Right lobe of liver (tissue), 6 donors: Measurements from ENCODE around the gene KCTD21. TPM values are rescaled to one million over a fixed set of nuclear protein-coding genes. Genes with fewer than 3 reads are reported as not detected.

Experiments used
- ATAC-seq, 4 donors: fragments of 200-7000 bp; cut with Tn5 transposase; one replicate each; pipeline ENCODE4 v1.9.1; 2020; ENCODE audit warnings: mild to moderate bottlenecking in 4 of 4, moderate library complexity in 4 of 4
- DNase-seq, 3 donors: peaks; one replicate each; pipeline ENCODE4 v3.0.0-alpha.2; 2020
- H3K27ac ChIP-seq, 3 donors: fragments of 200-600 bp; one replicate each; pipeline ENCODE4 v1.8.0; 2022
- H3K27me3 ChIP-seq, 2 donors: fragments of 200-600 bp; one replicate each; pipeline ENCODE4 v1.8.0; 2022
- H3K36me3 ChIP-seq, 4 donors: fragments of 200-600 bp; sonication (generic) in 1 of 4; one replicate each; pipeline versions ENCODE4 v1.5.1 to v1.8.0; 2017 to 2022; ENCODE audit warnings: control low read depth in 1 of 4
- H3K4me1 ChIP-seq, 4 donors: fragments of 200-600 bp; sonication (generic) in 1 of 4; one replicate each; pipeline versions ENCODE4 v1.5.1 to v1.8.0; 2017 to 2022; ENCODE audit warnings: control low read depth in 1 of 4
- H3K4me3 ChIP-seq, 3 donors: fragments of 200-600 bp; one replicate each; pipeline ENCODE4 v1.8.0; 2022
- H3K9me3 ChIP-seq, 4 donors: fragments of 200-600 bp; sonication (generic) in 1 of 4; one replicate each; pipeline versions ENCODE4 v1.5.1 to v1.8.0; 2017 to 2022; ENCODE audit warnings: control low read depth in 1 of 4
- POLR2A ChIP-seq: fragments of 450-650 bp; IDR thresholded peaks from one replicate; pipeline ENCODE4 v1.6.1; 2017; ENCODE audit warnings: antibody characterized with exemption, mild to moderate bottlenecking
- WGBS: methylation state at CpG from one replicate; pipeline ENCODE4 v1.1.6; 2018; ENCODE audit warnings: low coverage, low lambda C conversion rate; ENCODE audit not compliant: insufficient coverage; ENCODE audit errors: missing lambda C conversion rate; 5-methylcytosine and 5-hydroxymethylcytosine counted together
- intact Hi-C, 2 donors: fragments of 100-400 bp; cut with DNase I; formaldehyde crosslinking; loops; one replicate each; pipeline versions ENCODE4 v1.11.2 to v1.14.1; 2022
- total RNA-seq, 6 experiments: library from RNA; depleted of rRNA in 2 of 6; stranded (reverse); fragments of >200 nt in 2 of 6; fragmentation: NEBNext Ultra II Directional in 3 of 6; extraction: Animal tissue kit (Norgen Biotek cat#: 25700) in 3 of 6; gene quantifications; one replicate each; pipeline versions ENCODE4 v1.1.0 to v1.2.4, GENCODE V29; 2016 to 2023
- TF ChIP-seq, protein P1 (sequence below), 4 donors: fragments of 200-600 bp in 3 of 4; fragments of 450-650 bp in 1 of 4; IDR thresholded peaks; one replicate each; pipeline versions ENCODE4 v1.5.1 to v1.8.0; 2016 to 2022; ENCODE audit warnings: antibody characterized with exemption in 4 of 4, mild to moderate bottlenecking in 2 of 4
- donor health status: DM: no; HTN: yes; CAD: no.
- donor health status: DM: no; HTN: no; CAD: no.
- donor health status: DM: no; HTN: no; CAD: no.
- donor health status: DM: no; HTN: yes; CAD: no.
- donor health status: DM: no; HTN: yes; CAD: no.

KCTD21 gene
- total RNA-seq, 6 experiments from 2014 or later, result 9.6 to 15.6 (median 11.9) TPM

DNA sequence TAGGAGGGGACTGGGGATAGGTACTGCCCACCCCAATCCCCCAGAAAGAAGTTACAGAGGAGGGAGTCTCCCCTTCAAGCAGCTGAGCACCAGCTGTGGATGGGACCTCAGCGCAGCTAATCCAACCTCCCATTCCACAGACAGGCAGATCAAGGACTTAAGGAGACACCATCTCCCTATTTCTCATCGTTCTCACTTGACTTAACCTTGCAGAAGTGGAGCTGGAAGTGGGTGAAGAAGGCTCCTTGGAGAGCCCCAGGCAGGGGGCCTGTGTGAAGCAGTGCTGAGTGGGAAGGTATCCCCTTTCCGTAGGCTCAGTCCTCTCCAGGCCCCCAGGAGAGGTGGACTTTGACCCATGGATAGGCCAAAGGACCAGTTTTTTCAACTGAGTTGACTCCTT, 27.6 kb upstream of the KCTD21 start:
- H3K27ac ChIP-seq, result no peak overlapping the region
- WGBS, result 95% methylated on average over 2 of the region's 3 CpGs
- no peaks in the 10 kb centered on the region for H3K9me3 ChIP-seq
- H3K27me3 ChIP-seq, result no peaks in the 10 kb centered on the region
- H3K4me3 ChIP-seq, result no peak overlapping the region
- no peak for ATAC-seq
- H3K36me3 ChIP-seq, result peaks cover 0 to 19% (median 3%) of the 10 kb centered on the region in 4 donors
- intact Hi-C loops, result no loop called here
- H3K4me1 ChIP-seq, result no peaks in the 10 kb centered on the region
- DNase-seq, result peak in 1 of 3 donors; percentile 23
- no peak for TF ChIP-seq POLR2A
- TF ChIP-seq, protein P1, sequence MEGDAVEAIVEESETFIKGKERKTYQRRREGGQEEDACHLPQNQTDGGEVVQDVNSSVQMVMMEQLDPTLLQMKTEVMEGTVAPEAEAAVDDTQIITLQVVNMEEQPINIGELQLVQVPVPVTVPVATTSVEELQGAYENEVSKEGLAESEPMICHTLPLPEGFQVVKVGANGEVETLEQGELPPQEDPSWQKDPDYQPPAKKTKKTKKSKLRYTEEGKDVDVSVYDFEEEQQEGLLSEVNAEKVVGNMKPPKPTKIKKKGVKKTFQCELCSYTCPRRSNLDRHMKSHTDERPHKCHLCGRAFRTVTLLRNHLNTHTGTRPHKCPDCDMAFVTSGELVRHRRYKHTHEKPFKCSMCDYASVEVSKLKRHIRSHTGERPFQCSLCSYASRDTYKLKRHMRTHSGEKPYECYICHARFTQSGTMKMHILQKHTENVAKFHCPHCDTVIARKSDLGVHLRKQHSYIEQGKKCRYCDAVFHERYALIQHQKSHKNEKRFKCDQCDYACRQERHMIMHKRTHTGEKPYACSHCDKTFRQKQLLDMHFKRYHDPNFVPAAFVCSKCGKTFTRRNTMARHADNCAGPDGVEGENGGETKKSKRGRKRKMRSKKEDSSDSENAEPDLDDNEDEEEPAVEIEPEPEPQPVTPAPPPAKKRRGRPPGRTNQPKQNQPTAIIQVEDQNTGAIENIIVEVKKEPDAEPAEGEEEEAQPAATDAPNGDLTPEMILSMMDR (IDR thresholded peaks at IDR 0.05), result no peak

GRCh38 chr11:78214331-78215194, 26.1 kb upstream of the KCTD21 start:
- H3K9me3 ChIP-seq, result no peaks in the 10 kb centered on the region
- intact Hi-C loops, result no loop called here
- no peaks in the 10 kb centered on the region for H3K4me1 ChIP-seq
- WGBS, result 78% methylated on average over 5 of the region's 12 CpGs
- H3K36me3 ChIP-seq, result peaks cover 0 to 23% (median 8%) of the 10 kb centered on the region in 4 donors
- no peaks in the 10 kb centered on the region for H3K27me3 ChIP-seq
- TF ChIP-seq, protein P1 (IDR thresholded peaks at IDR 0.05), result no peak
- TF ChIP-seq POLR2A, result no peak
- no peak overlapping the region for H3K27ac ChIP-seq
- peak in 1 of 3 donors; percentile 23 for DNase-seq
- no peak for ATAC-seq
- no peak overlapping the region for H3K4me3 ChIP-seq

- TF ChIP-seq, protein P1 (IDR thresholded peaks at IDR 0.05), result no peak
- no peak for TF ChIP-seq POLR2A
- WGBS, result no CpG with 5 or more reads among the region's 8 CpGs
- ATAC-seq (no peak), DNase-seq (peak in 1 of 3 donors; percentile 35)
- Histone ChIP-seq H3K36me3 (peaks cover 0 to 23% (median 8%) of the 10 kb centered on the region in 4 donors), H3K4me3 (no peak overlapping the region), H3K27ac (no peak overlapping the region), H3K27me3 (no peaks in the 10 kb centered on the region), H3K9me3 (no peaks in the 10 kb centered on the region), H3K4me1 (no peaks in the 10 kb centered on the region)
- intact Hi-C loops, result no loop called here
Measured at GRCh38 chr11:78213526-78214330, 25.3 kb upstream of the KCTD21 start.

DNA sequence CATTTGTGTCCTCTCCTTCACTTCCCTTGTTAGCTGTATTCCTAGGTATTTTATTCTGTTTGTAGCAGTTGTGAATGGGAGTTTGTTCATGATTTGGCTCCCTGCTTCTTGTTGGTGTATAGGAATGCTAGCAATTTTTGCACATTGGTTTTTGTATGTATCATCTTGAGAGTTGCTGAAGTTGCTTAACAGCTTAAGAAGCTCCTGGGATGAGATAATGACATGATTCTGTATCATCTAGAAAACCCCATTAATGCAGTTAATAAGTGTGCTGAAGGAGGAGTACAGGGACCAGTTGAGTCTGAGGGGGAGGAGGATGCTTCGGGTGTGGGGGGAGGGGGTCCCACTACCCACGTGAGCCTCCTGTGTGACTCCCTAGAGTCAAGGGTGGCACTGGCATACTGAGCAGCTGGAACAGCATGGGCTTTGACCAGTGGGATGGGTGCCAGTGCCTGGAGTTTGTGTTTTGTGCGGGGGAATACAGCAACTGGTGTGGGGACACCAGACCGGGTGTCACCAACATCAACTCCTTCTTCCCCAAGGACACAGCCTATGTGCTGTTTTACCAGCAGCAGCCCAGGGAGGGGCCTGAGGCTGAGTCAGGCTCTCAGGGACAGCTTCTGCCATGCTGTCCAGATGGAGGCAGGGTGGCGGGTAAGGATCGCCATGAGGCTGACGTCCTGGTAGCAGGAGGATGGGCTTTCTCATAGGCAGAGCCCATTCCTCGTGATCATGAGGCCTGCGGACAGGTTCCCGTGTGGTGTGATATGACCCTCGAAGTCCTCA, 24.4 kb upstream of the KCTD21 start:
- WGBS, result no CpG with 5 or more reads among the region's 11 CpGs

More for the DNA sequence above, 24.4 kb upstream of the KCTD21 start:
- Histone ChIP-seq H3K27ac (no peak overlapping the region), H3K27me3 (no peaks in the 10 kb centered on the region), H3K4me3 (no peak overlapping the region), H3K4me1 (no peaks in the 10 kb centered on the region), H3K9me3 (no peaks in the 10 kb centered on the region), H3K36me3 (peaks cover 0 to 23% (median 8%) of the 10 kb centered on the region in 4 donors)
- ATAC-seq (no peak), DNase-seq (no peak)
- no peak for TF ChIP-seq POLR2A
- intact Hi-C loops, result no loop called here
